ENCODE data around the gene PDHA1. TPM values are rescaled to one million over a fixed set of nuclear protein-coding genes. Genes with fewer than 3 reads are reported as not detected.

The PDHA1 gene
- total RNA-seq, 4 donors from 2014 or later, result 74.2 to 186 (median 117) TPM

GRCh38 chrX:19389227-19389845 lies 45.6 kb downstream of the PDHA1 start:
- Histone ChIP-seq H3K27me3 (no peaks in the 10 kb centered on the region), H3K27ac (no peak overlapping the region), H3K9me3 (no peaks in the 10 kb centered on the region), H3K4me1 (no peaks in the 10 kb centered on the region), H3K4me3 (no peak overlapping the region), H3K36me3 (no peaks in the 10 kb centered on the region)
- no peak for ATAC-seq
- 23 to 37% methylated on average over 3 to 4 of the region's 4 CpGs for WGBS, 2 donors (ENCODE audit: low coverage in 1 of 2)
- TF ChIP-seq POLR2AphosphoS5 (IDR thresholded peaks at IDR 0.05), result no peak
- TF ChIP-seq CTCF (IDR thresholded peaks at IDR 0.05), result no peak
- TF ChIP-seq EP300 (IDR thresholded peaks at IDR 0.05), result no peak
- no peak for TF ChIP-seq POLR2A (IDR thresholded peaks at IDR 0.05)

- no peak for ATAC-seq
- H3K36me3 ChIP-seq, result no peaks in the 10 kb centered on the region
- H3K27me3 ChIP-seq, result no peaks in the 10 kb centered on the region
- 69 to 80% methylated on average over 2 to 9 of the region's 12 CpGs for WGBS, 2 donors (ENCODE audit: low coverage in 1 of 2)
- TF ChIP-seq CTCF (IDR thresholded peaks at IDR 0.05) (no peak), POLR2AphosphoS5 (IDR thresholded peaks at IDR 0.05) (no peak), POLR2A (IDR thresholded peaks at IDR 0.05) (no peak), EP300 (IDR thresholded peaks at IDR 0.05) (no peak)
- no peak overlapping the region for H3K4me3 ChIP-seq
- H3K9me3 ChIP-seq, result no peaks in the 10 kb centered on the region
- H3K27ac ChIP-seq, result no peak overlapping the region
- H3K4me1 ChIP-seq, result no peaks in the 10 kb centered on the region
Observed at GRCh38 chrX:19392078-19392477, 48.4 kb downstream of the PDHA1 start.

- no peaks in the 10 kb centered on the region for H3K9me3 ChIP-seq
- no peaks in the 10 kb centered on the region for H3K36me3 ChIP-seq
- H3K4me1 ChIP-seq, result no peaks in the 10 kb centered on the region
- H3K27ac ChIP-seq, result no peak overlapping the region
- TF ChIP-seq EP300 (IDR thresholded peaks at IDR 0.05), result no peak
- TF ChIP-seq CTCF (IDR thresholded peaks at IDR 0.05), result no peak
- no peak for TF ChIP-seq POLR2A (IDR thresholded peaks at IDR 0.05)
- no peak for TF ChIP-seq POLR2AphosphoS5 (IDR thresholded peaks at IDR 0.05)
- ATAC-seq, result no peak
- no peak overlapping the region for H3K4me3 ChIP-seq
- 83 to 86% methylated on average over 1 to 2 of the region's 4 CpGs for WGBS, 2 donors (ENCODE audit: low coverage in 1 of 2)
- no peaks in the 10 kb centered on the region for H3K27me3 ChIP-seq
Observed at GRCh38 chrX:19392703-19393102, 49.0 kb downstream of the PDHA1 start.

- Histone ChIP-seq H3K9me3 (no peaks in the 10 kb centered on the region), H3K27ac (no peak overlapping the region), H3K36me3 (no peaks in the 10 kb centered on the region), H3K27me3 (no peaks in the 10 kb centered on the region), H3K4me3 (no peak overlapping the region), H3K4me1 (no peaks in the 10 kb centered on the region)
- no peak for TF ChIP-seq CTCF (IDR thresholded peaks at IDR 0.05)
- TF ChIP-seq POLR2AphosphoS5 (IDR thresholded peaks at IDR 0.05), result no peak
- no peak for TF ChIP-seq EP300 (IDR thresholded peaks at IDR 0.05)
- no peak for TF ChIP-seq POLR2A (IDR thresholded peaks at IDR 0.05)
- ATAC-seq, result no peak
Observed at GRCh38 chrX:19403696-19404095, 60.0 kb downstream of the PDHA1 start.

- H3K4me3 ChIP-seq, result no peak overlapping the region
- no peak overlapping the region for H3K27ac ChIP-seq
- no peak for ATAC-seq
- TF ChIP-seq EP300 (IDR thresholded peaks at IDR 0.05) (no peak), POLR2A (IDR thresholded peaks at IDR 0.05) (no peak), CTCF (IDR thresholded peaks at IDR 0.05) (no peak), POLR2AphosphoS5 (IDR thresholded peaks at IDR 0.05) (no peak)
- H3K27me3 ChIP-seq, result no peaks in the 10 kb centered on the region
- 75 to 90% methylated on average over 2 of the region's 2 CpGs for WGBS, 2 donors (ENCODE audit: low coverage in 1 of 2)
- H3K9me3 ChIP-seq, result no peaks in the 10 kb centered on the region
- no peaks in the 10 kb centered on the region for H3K36me3 ChIP-seq
- H3K4me1 ChIP-seq, result no peaks in the 10 kb centered on the region
Observed at GRCh38 chrX:19410259-19410658, 66.5 kb downstream of the PDHA1 start.
